Immature natural killer cell (primary cell): ENCODE measurements around the gene ZDHHC5. TPM values are rescaled to one million over a fixed set of nuclear protein-coding genes. Genes with fewer than 3 reads are reported as not detected.

Experiments used
- DNase-seq, 3 donors: peaks; one replicate each; pipeline ENCODE4 v3.0.0; 2022; ENCODE audit warnings: mixed read lengths in 1 of 3
- H3K27ac Mint-ChIP-seq, 6 donors: one replicate each; pipeline ENCODE4 v1.8.0; 2020; ENCODE audit warnings: mixed read lengths in 6 of 6, mild to moderate bottlenecking in 5 of 6, inconsistent platforms in 4 of 6, moderate library complexity in 3 of 6
- H3K27me3 Mint-ChIP-seq, 3 donors: one replicate each; pipeline ENCODE4 v1.8.0; 2020 to 2021; ENCODE audit warnings: low read depth in 3 of 3, mild to moderate bottlenecking in 3 of 3, mixed read lengths in 3 of 3, moderate library complexity in 3 of 3, inconsistent platforms in 1 of 3
- H3K36me3 Mint-ChIP-seq, 3 donors: one replicate each; pipeline ENCODE4 v1.8.0; 2020; ENCODE audit warnings: mixed read lengths in 3 of 3, inconsistent platforms in 2 of 3, mild to moderate bottlenecking in 2 of 3
- H3K4me1 Mint-ChIP-seq, 2 donors: one replicate each; pipeline ENCODE4 v1.8.0; 2020; ENCODE audit warnings: inconsistent platforms in 2 of 2, mild to moderate bottlenecking in 2 of 2, mixed read lengths in 2 of 2, moderate library complexity in 1 of 2
- H3K4me3 Mint-ChIP-seq, 5 donors: one replicate each; pipeline ENCODE4 v1.8.0; 2020; ENCODE audit warnings: mild to moderate bottlenecking in 5 of 5, mixed read lengths in 5 of 5, inconsistent platforms in 3 of 5, moderate library complexity in 3 of 5
- H3K9me3 Mint-ChIP-seq, 6 donors: one replicate each; pipeline ENCODE4 v1.8.0; 2020; ENCODE audit warnings: mild to moderate bottlenecking in 6 of 6, mixed read lengths in 6 of 6, inconsistent platforms in 4 of 6, moderate library complexity in 3 of 6
- polyA plus RNA-seq, 3 donors: library from polyadenylated mRNA; unstranded; fragments of 300-500 nt; fragmentation: Illumina TruSeq; gene quantifications; one replicate each; pipeline ENCODE4 v1.2.3, GENCODE V29; 2021

The ZDHHC5 gene
- polyA plus RNA-seq, 3 donors from 2014 or later, result 19.0 to 46.8 (median 24.3) TPM

GRCh38 chr11:57741132-57742086, 73.5 kb downstream of the ZDHHC5 start, which contains the start of gene SELENOH:
Gene SELENOH (plus strand): TSS chr11:57741491. CDS start chr11:57741596, 105 bp downstream.
- H3K27me3 Mint-ChIP-seq, result peaks cover 3 to 13% (median 7%) of the 10 kb centered on the region in 3 donors
- H3K9me3 Mint-ChIP-seq, result no peaks in the 10 kb centered on the region
- peak within 1 kb of the TSS; percentile 97 to 100 (median 100) for H3K27ac Mint-ChIP-seq
- peaks cover 0 to 13% (median 10%) of the 10 kb centered on the region in 3 donors for H3K36me3 Mint-ChIP-seq
- DNase-seq, result peak; percentile 88 to 90 (median 88)
- peaks cover 25 to 30% of the 10 kb centered on the region in 2 donors for H3K4me1 Mint-ChIP-seq
- H3K4me3 Mint-ChIP-seq, result peak within 1 kb of the TSS; percentile 96 to 100 (median 99)

- peaks cover 25 to 30% of the 10 kb centered on the region in 2 donors for H3K4me1 Mint-ChIP-seq
- peak overlapping the region; percentile 97 to 100 (median 100) for H3K27ac Mint-ChIP-seq
- DNase-seq, result no peak
- H3K9me3 Mint-ChIP-seq, result no peaks in the 10 kb centered on the region
- peaks cover 3 to 13% (median 7%) of the 10 kb centered on the region in 3 donors for H3K27me3 Mint-ChIP-seq
- H3K4me3 Mint-ChIP-seq, result peak overlapping the region; percentile 96 to 100 (median 99)
- H3K36me3 Mint-ChIP-seq, result peaks cover 2 to 13% (median 12%) of the 10 kb centered on the region in 3 donors
These were observed 74.2 kb downstream of the ZDHHC5 start for GRCh38 chr11:57742087-57742452.

- H3K9me3 Mint-ChIP-seq, result no peaks in the 10 kb centered on the region
- DNase-seq, result no peak
- H3K4me3 Mint-ChIP-seq, result peak overlapping the region in 3 of 5 donors; percentile 35 to 54 (median 41)
- peaks cover 3 to 13% (median 7%) of the 10 kb centered on the region in 3 donors for H3K27me3 Mint-ChIP-seq
- H3K4me1 Mint-ChIP-seq, result peaks cover 25 to 30% of the 10 kb centered on the region in 2 donors
- H3K36me3 Mint-ChIP-seq, result peaks cover 4 to 10% (median 7%) of the 10 kb centered on the region in 3 donors
- peak overlapping the region in 3 of 6 donors; percentile 30 to 79 (median 77) for H3K27ac Mint-ChIP-seq
These were observed 76.4 kb downstream of the ZDHHC5 start for GRCh38 chr11:57744357-57744756.

- Mint-ChIP-seq H3K27me3 (peaks cover 3 to 13% (median 7%) of the 10 kb centered on the region in 3 donors), H3K27ac (peak overlapping the region in 4 of 6 donors; percentile 11 to 81 (median 36)), H3K9me3 (no peaks in the 10 kb centered on the region), H3K36me3 (peaks cover 4 to 10% (median 7%) of the 10 kb centered on the region in 3 donors), H3K4me3 (no peak overlapping the region), H3K4me1 (peaks cover 25 to 30% of the 10 kb centered on the region in 2 donors)
- DNase-seq, result no peak
These were observed 77.3 kb downstream of the ZDHHC5 start for GRCh38 chr11:57745206-57745605.

GRCh38 chr11:57746920-57747319, 79.0 kb downstream of the ZDHHC5 start:
- Mint-ChIP-seq H3K4me1 (peaks cover 15 to 20% of the 10 kb centered on the region in 2 donors), H3K4me3 (no peak overlapping the region), H3K27ac (peak overlapping the region; percentile 10 to 69 (median 62)), H3K36me3 (peaks cover 6 to 8% (median 8%) of the 10 kb centered on the region in 3 donors), H3K9me3 (no peaks in the 10 kb centered on the region), H3K27me3 (peaks cover 0 to 3% (median 2%) of the 10 kb centered on the region in 3 donors)
- DNase-seq, result no peak

Other genes with a start within 250 kb of the ZDHHC5 start
- 10 to 100 TPM; 11.4 to 17.1 (median 12.4) TPM for gene SLC43A3, start 241.0 kb upstream of the ZDHHC5 start, polyA plus RNA-seq
- gene RTN4RL2, start 207.6 kb upstream of the ZDHHC5 start, polyA plus RNA-seq, result under 1 TPM; 0.38 to 0.71 (median 0.68) TPM
- gene SLC43A1, start 152.4 kb upstream of the ZDHHC5 start, polyA plus RNA-seq, result 10 to 100 TPM; 15.8 to 20.3 (median 17.5) TPM
- 100 to 1,000 TPM in 1 of 3 donors, 10 to 100 TPM in 2; 52.9 to 101 (median 55.7) TPM for gene TIMM10, start 137.4 kb upstream of the ZDHHC5 start, polyA plus RNA-seq
- under 1 TPM in 2 of 3 donors, not detected in 1; 0.12 to 0.47 TPM for gene SMTNL1, start 130.5 kb upstream of the ZDHHC5 start, polyA plus RNA-seq
- gene UBE2L6, start 100.4 kb upstream of the ZDHHC5 start, polyA plus RNA-seq, result 100 to 1,000 TPM; 310 to 706 (median 354) TPM
- gene SERPING1, start 70.4 kb upstream of the ZDHHC5 start, polyA plus RNA-seq, result under 1 TPM in 1 of 3 donors, not detected in 2; 0.71 TPM
- gene YPEL4, start 18.2 kb upstream of the ZDHHC5 start, polyA plus RNA-seq, result under 1 TPM in 1 of 3 donors, not detected in 2; 0.09 TPM
- gene CLP1, start 10.4 kb upstream of the ZDHHC5 start, polyA plus RNA-seq, result 10 to 100 TPM; 18.4 to 36.7 (median 20.9) TPM
- gene MED19, start 44.1 kb downstream of the ZDHHC5 start, polyA plus RNA-seq, result 10 to 100 TPM; 12.6 to 19.7 (median 19.6) TPM
- 100 to 1,000 TPM in 1 of 3 donors, 10 to 100 TPM in 2; 59.3 to 139 (median 72.1) TPM for gene TMX2, start 44.5 kb downstream of the ZDHHC5 start, polyA plus RNA-seq
- 100 to 1,000 TPM; 157 to 276 (median 190) TPM for gene SELENOH, start 73.4 kb downstream of the ZDHHC5 start, polyA plus RNA-seq
- gene BTBD18, start 83.7 kb downstream of the ZDHHC5 start, polyA plus RNA-seq, result under 1 TPM; 0.12 to 0.86 (median 0.25) TPM
- gene CTNND1, start 93.7 kb downstream of the ZDHHC5 start, polyA plus RNA-seq, result 1 to 10 TPM; 1.1 to 2.5 (median 1.9) TPM